Medulla oblongata (tissue), 1 donor: Measurements from ENCODE around the gene HIPK3.

ENCODE experiments used
- DNase-seq: peaks from one replicate; pipeline ENCODE4 v3.0.0-alpha.2; 2015; ENCODE audit errors: extremely low spot score

The HIPK3 gene

GRCh38 chr11:33390944-33391892 is 134.0 kb downstream of the HIPK3 start:
- no peak for DNase-seq

GRCh38 chr11:33391893-33392251 is 134.7 kb downstream of the HIPK3 start:
- DNase-seq: no peak

GRCh38 chr11:33394431-33395109 is 137.4 kb downstream of the HIPK3 start:
- DNase-seq: no peak

GRCh38 chr11:33396361-33396760 is 139.2 kb downstream of the HIPK3 start:
- no peak for DNase-seq

- DNase-seq: no peak
Observed at GRCh38 chr11:33399421-33399820, 142.2 kb downstream of the HIPK3 start.

- DNase-seq: no peak
Observed at GRCh38 chr11:33402066-33402465, 144.9 kb downstream of the HIPK3 start.

GRCh38 chr11:33403344-33403743 is 146.2 kb downstream of the HIPK3 start:
- DNase-seq: no peak

- DNase-seq: no peak
Observed at GRCh38 chr11:33405834-33406602, 148.8 kb downstream of the HIPK3 start.
